NT2/D1 (cell line): ENCODE data around the gene DDI2.

Experiments
- SUZ12 ChIP-seq: IDR thresholded peaks from 2 replicates; pipeline ENCODE4 v1.6.1; 2011; ENCODE audit not compliant: insufficient read length, insufficient read depth; ENCODE audit errors: extremely low read depth
- YY1 ChIP-seq: IDR thresholded peaks from 2 replicates; pipeline ENCODE4 v1.6.1; 2011; ENCODE audit not compliant: insufficient read length, insufficient read depth
- ZNF274 ChIP-seq: IDR thresholded peaks from 2 replicates; pipeline ENCODE4 v1.6.1; 2011; ENCODE audit warnings: mild to moderate bottlenecking, low read depth, low read length

- no peak for TF ChIP-seq YY1
- TF ChIP-seq ZNF274: no peak
- TF ChIP-seq SUZ12: no peak
These were observed 76.1 kb downstream of the DDI2 start for GRCh38 chr1:15693371-15693770.
